BJ (cell line): ENCODE results near the gene FBXL7. TPM values are rescaled to one million over a fixed set of nuclear protein-coding genes. Genes with fewer than 3 reads are reported as not detected.
A peak's percentile ranks its signal among the peaks of the same experiment; 100 is the strongest.

Experiments used
- CTCF ChIA-PET: fragments of 350-600 bp; formaldehyde crosslinking; extraction: SDS; loops from one replicate; lab custom pipeline; 2021; ENCODE audit warnings: antibody characterized with exemption, inconsistent platforms; lab: Yijun Ruan, JAX
- POLR2A ChIA-PET: fragments of 300-600 bp; sonication (Branson Sonifier 250); formaldehyde crosslinking; extraction: SDS; loops from one replicate; lab custom pipeline; 2021; ENCODE audit warnings: antibody characterized with exemption; lab: Charles Lee
- DNase-seq: peaks from one replicate; pipeline ENCODE4 v3.0.0-alpha.2; 2011; ENCODE audit warnings: low read depth
- H3K27me3 ChIP-seq: 2 replicates; pipeline ENCODE4 v1.6.0; 2011; ENCODE audit warnings: low read length; ENCODE audit not compliant: control insufficient read depth, insufficient read depth
- H3K36me3 ChIP-seq: 2 replicates; pipeline ENCODE4 v1.5.1; 2011; ENCODE audit warnings: low read length; ENCODE audit not compliant: control insufficient read depth, insufficient read depth
- H3K4me3 ChIP-seq: 2 replicates; pipeline ENCODE4 v1.5.1; 2011; ENCODE audit warnings: low read depth, mild to moderate bottlenecking, control low read depth, low read length
- polyA plus RNA-seq: library from polyadenylated mRNA; depleted of rRNA; stranded (reverse); fragments of >200 nt; gene quantifications from 2 replicates; pipeline ENCODE4 v1.2.3, GENCODE V29; 2011
- TF ChIP-seq, protein P1 (sequence below): IDR thresholded peaks from 2 replicates; pipeline ENCODE4 v1.5.1; 2011; ENCODE audit warnings: low read depth, mild to moderate bottlenecking, control low read depth, inconsistent platforms, low read length, moderate library complexity; ENCODE audit not compliant: insufficient read depth

Gene FBXL7
- polyA plus RNA-seq, 1 experiment, result 23.2 TPM

DNA sequence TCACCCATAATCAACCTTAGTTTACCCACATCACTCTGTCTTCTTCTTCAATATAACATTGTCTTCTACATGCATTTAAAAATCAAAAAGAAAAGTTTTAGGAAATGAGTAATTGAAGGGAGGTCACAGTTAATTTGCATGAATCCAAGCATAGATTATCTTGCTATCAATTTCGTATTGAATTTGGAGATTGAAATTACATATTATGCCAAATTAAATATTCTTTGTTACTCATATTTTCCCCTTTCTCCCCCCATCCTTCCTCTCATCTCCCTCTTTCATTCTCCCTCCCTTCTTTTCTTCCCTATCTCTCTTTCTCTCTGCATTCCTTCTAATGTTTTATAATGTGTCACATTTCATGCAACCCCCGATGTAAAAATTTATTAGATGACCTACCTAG lies 303.3 kb downstream of the FBXL7 start:
- DNase-seq, result no peak
- ChIA-PET CTCF (no interaction called here), POLR2A (no interaction called here)
- Histone ChIP-seq H3K4me3 (no peak overlapping the region), H3K27me3 (no peaks in the 10 kb centered on the region), H3K36me3 (no peaks in the 10 kb centered on the region)
- TF ChIP-seq, protein P1, sequence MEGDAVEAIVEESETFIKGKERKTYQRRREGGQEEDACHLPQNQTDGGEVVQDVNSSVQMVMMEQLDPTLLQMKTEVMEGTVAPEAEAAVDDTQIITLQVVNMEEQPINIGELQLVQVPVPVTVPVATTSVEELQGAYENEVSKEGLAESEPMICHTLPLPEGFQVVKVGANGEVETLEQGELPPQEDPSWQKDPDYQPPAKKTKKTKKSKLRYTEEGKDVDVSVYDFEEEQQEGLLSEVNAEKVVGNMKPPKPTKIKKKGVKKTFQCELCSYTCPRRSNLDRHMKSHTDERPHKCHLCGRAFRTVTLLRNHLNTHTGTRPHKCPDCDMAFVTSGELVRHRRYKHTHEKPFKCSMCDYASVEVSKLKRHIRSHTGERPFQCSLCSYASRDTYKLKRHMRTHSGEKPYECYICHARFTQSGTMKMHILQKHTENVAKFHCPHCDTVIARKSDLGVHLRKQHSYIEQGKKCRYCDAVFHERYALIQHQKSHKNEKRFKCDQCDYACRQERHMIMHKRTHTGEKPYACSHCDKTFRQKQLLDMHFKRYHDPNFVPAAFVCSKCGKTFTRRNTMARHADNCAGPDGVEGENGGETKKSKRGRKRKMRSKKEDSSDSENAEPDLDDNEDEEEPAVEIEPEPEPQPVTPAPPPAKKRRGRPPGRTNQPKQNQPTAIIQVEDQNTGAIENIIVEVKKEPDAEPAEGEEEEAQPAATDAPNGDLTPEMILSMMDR, result no peak

DNA sequence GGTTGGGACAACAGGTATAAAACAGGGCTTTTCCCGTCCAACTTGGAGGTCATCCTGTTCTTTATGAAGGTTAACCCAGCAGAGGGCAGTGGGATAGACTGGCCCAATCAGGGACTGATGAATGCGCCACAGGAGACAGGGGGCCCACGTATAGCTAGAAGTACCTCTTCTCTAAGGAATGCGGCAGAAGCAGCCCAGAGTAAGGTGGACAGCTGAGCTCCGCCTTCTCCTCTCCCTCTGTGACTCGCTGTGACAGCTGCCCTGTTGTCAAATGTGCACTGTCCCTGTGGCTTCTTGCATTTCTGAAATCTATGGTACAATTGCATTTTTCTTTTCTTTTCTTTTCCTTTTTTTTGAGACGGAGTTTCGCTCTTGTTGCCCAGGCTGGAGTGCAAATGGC lies 306.6 kb downstream of the FBXL7 start:
- POLR2A ChIA-PET, result no interaction called here
- Histone ChIP-seq H3K4me3 (no peak overlapping the region), H3K36me3 (no peaks in the 10 kb centered on the region), H3K27me3 (no peaks in the 10 kb centered on the region)
- TF ChIP-seq, protein P1, result no peak
- CTCF ChIA-PET, result no interaction called here
- no peak for DNase-seq

GRCh38 chr5:15807248-15807647 lies 307.3 kb downstream of the FBXL7 start:
- no peak for DNase-seq
- no peak overlapping the region for H3K4me3 ChIP-seq
- no peaks in the 10 kb centered on the region for H3K27me3 ChIP-seq
- no peaks in the 10 kb centered on the region for H3K36me3 ChIP-seq
- ChIA-PET CTCF (interaction anchor here (1.2 to 1.5 kb wide), 2 partner anchors 14 to 310 kb away, joined by 3 to 4 read pairs; no protein-coding TSS in a partner anchor), POLR2A (no interaction called here)
- TF ChIP-seq, protein P1, result no peak

GRCh38 chr5:15807871-15808270 lies 307.9 kb downstream of the FBXL7 start:
- TF ChIP-seq, protein P1, result peak; percentile 41
- H3K4me3 ChIP-seq, result no peak overlapping the region
- POLR2A ChIA-PET, result no interaction called here
- H3K36me3 ChIP-seq, result no peaks in the 10 kb centered on the region
- no peak for DNase-seq
- CTCF ChIA-PET, result interaction anchor here (0.6 to 1.7 kb wide), 5 partner anchors 12 to 310 kb away, joined by 3 to 6 read pairs (median 4); no protein-coding TSS in a partner anchor
- H3K27me3 ChIP-seq, result no peaks in the 10 kb centered on the region

- ChIA-PET POLR2A (no interaction called here), CTCF (interaction anchor here (0.6 to 1.7 kb wide), 4 partner anchors 11 to 116 kb away, joined by 3 to 6 read pairs (median 4); no protein-coding TSS in a partner anchor)
- DNase-seq, result no peak
- Histone ChIP-seq H3K36me3 (no peaks in the 10 kb centered on the region), H3K4me3 (no peak overlapping the region), H3K27me3 (no peaks in the 10 kb centered on the region)
- TF ChIP-seq, protein P1, result no peak
Measured at GRCh38 chr5:15808577-15808976, 308.6 kb downstream of the FBXL7 start.
